ENCODE results near the gene SKA1.

- TF ChIP-seq POLR2A (IDR thresholded peaks at IDR 0.05; ENCODE audit: low read length) = no peak
- TF ChIP-seq GATA1 (IDR thresholded peaks at IDR 0.05; ENCODE audit: low read depth, low read length) = no peak
These were observed 1.2 kb upstream of the SKA1 start for GRCh38 chr18:50373561-50374219.
